Activated T-helper 1 cell treated with anti-CD3 and anti-CD28 coated beads, Interleukin-2, amount 50 U/mL, for 16 hours (primary cell): ENCODE data around the gene SHISA6.

Experiments
- DNase-seq, 2 donors: peaks; one replicate each; pipeline ENCODE4 v3.0.0-alpha.2; 2020; ENCODE audit warnings: low read depth in 1 of 2, low spot score in 1 of 2

SHISA6 gene

DNA sequence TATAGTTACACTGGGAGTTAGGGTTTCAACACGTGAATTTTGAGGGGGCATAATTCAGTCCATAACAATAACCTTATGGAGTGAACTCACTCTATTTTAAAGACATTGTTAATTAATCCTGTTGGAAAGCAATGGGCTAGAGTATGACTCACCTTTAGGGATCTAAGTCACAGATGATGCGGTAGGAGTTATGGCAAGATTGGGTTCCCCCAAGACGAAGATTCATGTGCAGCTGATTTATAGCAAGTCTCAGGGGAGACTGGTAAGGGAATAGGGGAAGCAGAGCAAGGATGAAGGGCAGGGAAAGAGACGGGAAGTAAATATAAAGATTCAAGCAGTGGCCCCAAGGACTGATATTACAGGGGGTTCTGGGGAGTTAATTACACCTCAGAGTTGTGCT is 197.7 kb downstream of the SHISA6 start:
- DNase-seq: no peak

GRCh38 chr17:11441004-11441403 is 200.0 kb downstream of the SHISA6 start:
- no peak for DNase-seq

- no peak for DNase-seq
Observed at GRCh38 chr17:11446316-11446715, 205.3 kb downstream of the SHISA6 start.

- DNase-seq: no peak
Observed at GRCh38 chr17:11454096-11454495, 213.1 kb downstream of the SHISA6 start.

DNA sequence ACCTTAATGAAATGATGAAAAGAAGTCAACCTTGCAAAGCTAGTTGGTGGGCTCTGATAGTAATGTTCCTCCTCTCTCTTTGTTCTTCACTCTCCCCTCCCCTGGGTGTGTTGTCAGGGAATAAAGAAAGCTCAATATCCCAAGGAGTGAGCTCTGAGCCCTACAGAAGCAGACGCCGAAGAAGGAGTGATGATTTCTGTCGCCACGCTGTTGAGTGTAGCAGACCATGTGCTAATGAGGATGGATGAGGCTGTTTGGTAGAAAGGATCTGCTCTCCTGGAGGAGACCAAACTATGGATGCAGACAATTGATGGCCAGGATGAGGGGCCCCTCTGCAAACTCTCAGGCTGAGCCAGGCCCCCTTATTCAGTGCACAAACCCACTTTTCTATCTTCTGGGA is 217.3 kb downstream of the SHISA6 start:
- DNase-seq: no peak

DNA sequence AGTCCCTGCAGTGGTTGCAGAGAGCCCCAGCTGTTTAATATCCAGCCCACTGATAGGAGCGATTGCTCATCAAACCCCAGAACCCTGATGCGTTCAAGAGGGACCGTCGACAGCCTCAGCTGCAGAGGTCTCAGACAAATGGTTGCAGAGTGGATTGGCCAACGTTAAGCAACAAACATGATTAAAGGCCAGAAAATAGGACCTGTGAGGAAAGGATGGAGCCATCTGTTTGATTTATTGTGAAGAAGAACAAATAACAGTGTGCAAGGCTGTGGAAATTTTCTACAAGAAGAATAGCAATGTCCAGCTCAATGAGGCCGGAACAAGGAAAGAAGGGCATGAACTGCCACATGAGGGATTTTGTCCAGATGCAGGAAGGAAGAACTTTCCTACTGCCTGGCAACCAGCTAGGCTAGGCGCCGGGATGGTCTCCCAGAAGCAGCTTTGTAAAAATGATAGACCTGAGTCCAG is 218.9 kb downstream of the SHISA6 start:
- DNase-seq: no peak

DNA sequence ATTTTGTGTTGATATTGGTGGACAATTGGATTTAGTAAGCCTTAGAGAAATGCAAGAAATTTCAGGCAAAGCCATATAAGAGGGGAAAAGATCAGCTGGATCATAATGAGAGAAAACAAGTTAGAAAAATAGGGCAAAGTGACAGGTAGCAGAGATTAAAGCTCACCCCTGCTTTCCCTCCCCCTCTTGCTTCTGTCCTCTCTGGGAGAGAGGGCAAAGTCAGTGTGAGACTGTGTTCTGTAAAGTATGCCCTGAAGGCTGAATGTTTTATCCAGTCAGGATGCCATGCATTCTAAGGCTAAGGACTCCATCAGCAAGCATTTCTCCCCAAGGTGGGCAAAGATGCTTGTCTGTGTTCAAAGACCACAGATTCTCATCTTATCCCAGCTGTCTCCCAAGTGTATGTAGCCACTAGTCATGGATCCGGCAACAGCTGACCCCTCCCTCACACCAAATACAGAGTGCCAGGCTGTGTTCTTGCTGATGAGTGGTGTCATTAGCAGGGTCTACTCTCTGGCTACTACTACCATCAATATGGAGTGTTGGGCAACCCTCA is 221.1 kb downstream of the SHISA6 start:
- DNase-seq: no peak

- DNase-seq: no peak
Observed at GRCh38 chr17:11467639-11468038, 226.6 kb downstream of the SHISA6 start.

GRCh38 chr17:11485336-11486100 is 244.5 kb downstream of the SHISA6 start:
- no peak for DNase-seq

DNA sequence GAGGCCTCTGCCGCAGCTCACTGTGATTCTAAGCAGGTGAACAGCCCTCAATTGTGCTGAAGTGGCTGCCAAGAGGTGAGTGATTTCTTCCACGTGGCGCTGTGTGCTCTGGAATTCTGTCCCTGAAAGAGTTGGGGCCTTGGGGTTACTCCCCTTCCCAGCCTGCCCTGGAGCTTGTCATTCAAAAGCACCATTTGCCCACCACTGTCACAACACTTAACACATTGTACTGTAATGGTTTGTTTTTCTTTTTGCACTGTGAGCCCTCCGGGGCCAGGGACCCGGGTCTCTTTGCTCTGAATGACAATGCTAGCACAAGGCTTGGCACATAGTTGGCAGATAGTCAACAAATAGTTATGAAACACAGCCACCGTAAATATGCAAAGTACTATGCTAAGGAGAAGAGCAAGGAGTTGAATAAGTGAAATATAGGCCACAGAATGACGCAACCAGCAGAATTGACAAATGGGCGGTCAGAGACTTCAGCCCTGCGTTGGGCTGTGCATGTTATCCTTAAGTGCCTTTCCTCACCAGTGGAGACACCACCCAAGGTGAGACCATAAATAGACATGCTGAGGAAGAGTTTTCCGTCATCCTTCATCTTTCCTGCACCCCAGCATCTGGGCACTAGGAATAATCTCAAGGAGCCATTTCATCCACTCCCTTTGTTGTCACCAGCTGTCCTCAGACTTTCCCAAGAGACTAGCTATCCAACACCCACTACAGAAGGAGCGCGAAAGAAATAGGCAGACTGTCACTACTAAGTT is 245.3 kb downstream of the SHISA6 start:
- no peak for DNase-seq

DNA sequence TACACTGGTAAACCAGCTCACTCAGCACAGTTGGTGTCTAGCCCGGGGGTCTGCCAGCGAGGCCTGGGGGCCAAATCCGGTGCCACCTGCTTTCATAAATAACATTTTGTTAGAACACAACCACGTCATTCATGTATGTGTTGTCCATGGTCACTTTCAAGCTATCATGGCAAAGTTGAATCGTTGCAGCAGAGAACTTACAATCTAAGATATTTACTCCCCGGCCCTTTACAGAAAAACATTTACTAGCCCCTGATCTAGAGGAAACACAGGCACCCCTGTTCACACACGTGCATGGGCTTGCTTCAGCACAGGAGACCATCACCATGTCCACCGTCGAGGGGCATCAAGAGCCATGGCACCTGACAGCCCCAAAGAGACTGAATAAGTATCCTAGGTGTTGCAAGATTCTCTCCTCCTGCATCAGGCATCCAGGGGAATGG is 245.9 kb downstream of the SHISA6 start:
- DNase-seq: no peak

DNA sequence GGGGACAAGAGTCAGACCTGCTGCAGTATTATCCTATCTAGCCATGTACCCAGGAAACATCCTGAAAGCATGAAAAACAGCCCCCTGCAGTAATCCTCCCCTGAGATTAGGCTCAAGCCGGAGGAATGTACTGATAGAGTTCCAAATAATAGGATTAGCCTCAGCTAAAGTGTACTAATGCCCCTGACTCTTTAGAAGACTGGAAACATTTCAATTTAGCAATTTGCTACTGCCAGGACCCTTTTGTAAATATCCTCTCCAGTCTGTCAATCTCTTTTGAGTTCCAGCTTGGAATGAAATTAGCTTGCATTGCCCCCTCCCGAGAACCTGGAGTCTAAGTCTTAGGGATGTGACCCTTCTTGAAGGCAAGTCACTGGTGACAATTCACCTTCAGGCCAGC is 246.5 kb downstream of the SHISA6 start:
- no peak for DNase-seq

GRCh38 chr17:11488407-11488806 is 247.4 kb downstream of the SHISA6 start:
- no peak for DNase-seq

GRCh38 chr17:11490171-11490755 is 249.2 kb downstream of the SHISA6 start:
- no peak for DNase-seq

DNA sequence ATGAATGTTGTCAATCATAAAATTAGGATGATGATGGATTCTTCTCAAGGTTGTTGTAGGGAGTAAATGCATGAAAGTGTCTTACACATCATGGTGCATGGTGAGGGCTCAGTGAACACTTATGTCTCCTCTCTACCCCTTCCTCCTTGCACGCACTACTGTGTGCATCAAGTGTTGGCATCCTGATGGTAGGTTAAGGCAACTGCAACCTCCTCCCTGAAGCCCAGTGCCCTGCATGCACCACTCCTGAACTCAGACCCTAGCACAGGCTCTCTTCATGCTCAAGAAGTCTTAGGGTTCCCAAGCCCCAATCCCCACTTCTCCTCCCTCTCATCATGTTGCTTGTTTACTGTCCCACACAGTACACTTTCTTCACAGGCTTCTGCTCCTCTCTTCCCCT is 251.5 kb downstream of the SHISA6 start:
- no peak for DNase-seq

GRCh38 chr17:11493936-11494335 is 252.9 kb downstream of the SHISA6 start:
- no peak for DNase-seq

DNA sequence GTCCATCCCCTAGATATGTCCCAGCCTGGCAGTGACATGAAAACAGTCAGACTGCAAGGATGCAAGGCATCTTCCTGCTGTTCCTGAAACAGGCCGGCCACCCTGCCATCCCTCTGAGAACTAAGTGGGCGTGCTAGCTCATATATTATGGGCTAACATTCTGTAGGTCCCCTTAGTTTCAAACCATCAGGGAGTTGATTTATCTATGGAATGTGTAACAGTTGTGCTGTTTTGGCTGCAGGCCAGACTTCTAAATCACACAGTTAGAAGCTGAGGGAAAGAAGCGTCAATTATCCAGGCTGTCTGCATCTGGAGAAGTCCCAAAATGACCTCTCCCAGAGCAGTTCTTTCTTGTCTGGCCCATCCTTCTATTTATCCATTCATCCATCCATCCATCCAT is 254.6 kb downstream of the SHISA6 start:
- DNase-seq: no peak

GRCh38 chr17:11499881-11500280 is 258.9 kb downstream of the SHISA6 start:
- no peak for DNase-seq

DNA sequence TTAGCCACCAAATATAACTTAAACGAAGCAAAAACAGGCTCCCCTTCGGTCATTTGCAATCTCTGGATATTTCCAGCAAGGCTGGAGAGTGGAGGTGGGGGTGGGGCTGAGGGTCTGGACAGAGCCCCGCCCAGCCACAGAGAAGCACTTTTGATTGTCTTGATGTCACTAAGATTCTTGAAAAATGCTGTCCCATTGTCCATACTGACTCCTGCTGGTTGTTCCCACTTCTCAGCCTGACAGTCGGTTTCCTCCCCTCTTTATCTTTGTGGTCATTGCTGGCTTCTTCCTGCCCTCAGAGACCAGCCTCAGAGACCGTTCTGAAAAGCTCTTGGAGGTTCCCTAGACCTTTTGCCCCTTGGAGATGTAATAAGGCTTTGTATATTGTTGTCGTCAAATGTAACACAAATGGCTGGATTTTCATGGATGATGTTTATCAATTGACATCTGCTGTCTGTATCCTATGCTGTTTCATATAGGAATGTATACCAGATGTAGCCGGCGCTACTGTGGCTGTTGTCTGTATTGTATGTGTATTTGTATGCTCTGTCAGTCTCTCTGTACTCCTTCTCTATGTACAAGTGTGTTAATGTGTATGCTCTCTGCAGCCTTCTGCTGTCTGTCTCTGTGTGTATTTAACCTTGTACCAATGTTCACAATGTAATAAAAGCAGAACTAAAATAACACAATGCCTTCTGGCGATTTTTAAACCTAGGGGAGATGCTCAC is 262.5 kb downstream of the SHISA6 start:
- no peak for DNase-seq

- DNase-seq: no peak
Observed at GRCh38 chr17:11506635-11507034, 265.6 kb downstream of the SHISA6 start.

- DNase-seq: no peak
Observed at GRCh38 chr17:11511696-11512095, 270.7 kb downstream of the SHISA6 start.
